ENCODE results near the gene PKHD1. TPM values are rescaled to one million over a fixed set of nuclear protein-coding genes. Genes with fewer than 3 reads are reported as not detected.

Gene PKHD1
- total RNA-seq, 1 experiment from 2014 or later = 3.4 TPM

DNA sequence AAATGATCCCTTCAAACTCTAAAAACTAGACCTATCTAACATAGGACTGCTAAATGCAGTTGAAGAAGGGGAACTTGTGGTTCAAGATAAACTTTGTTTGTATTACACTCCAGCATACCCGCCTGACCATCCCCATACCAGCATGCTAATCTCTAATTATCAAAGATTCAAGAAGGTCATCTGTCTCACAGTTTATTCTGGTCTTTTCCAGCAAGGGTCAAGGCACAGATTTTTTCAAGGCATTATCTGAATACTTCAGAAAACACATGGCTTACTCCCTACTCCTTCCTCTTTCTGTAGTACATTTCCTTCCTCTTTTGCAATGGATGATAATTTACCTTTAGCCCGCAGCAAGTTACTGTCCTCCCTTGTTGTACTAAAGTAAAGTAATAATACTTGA lies 174.1 kb downstream of the PKHD1 start:
- DNase-seq (ENCODE audit: low read depth) = no peak
- in situ Hi-C loops (cut with HindIII; ENCODE audit: low pct_unique_long_range_greater_than_20kb, low sequenced_read_pairs) = no loop called here

DNA sequence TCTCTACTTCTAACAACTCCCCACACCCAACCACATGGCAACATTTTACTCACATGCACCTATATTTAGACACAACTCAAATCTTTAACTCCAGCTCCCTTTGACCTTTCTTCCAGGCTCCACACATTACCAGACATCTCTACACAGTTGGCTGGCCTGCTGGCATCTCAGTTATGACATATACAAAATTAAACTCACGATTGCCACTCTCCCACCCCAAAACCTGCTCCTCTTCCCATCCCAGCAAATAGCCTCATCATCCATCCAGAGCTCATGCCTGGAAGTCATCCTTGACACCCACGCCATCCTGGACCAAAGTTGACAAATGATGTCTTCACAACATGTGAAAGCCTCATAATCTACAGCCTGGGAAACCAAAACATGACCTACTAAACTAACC lies 176.6 kb downstream of the PKHD1 start:
- DNase-seq (ENCODE audit: low read depth) = peak; percentile 86

DNA sequence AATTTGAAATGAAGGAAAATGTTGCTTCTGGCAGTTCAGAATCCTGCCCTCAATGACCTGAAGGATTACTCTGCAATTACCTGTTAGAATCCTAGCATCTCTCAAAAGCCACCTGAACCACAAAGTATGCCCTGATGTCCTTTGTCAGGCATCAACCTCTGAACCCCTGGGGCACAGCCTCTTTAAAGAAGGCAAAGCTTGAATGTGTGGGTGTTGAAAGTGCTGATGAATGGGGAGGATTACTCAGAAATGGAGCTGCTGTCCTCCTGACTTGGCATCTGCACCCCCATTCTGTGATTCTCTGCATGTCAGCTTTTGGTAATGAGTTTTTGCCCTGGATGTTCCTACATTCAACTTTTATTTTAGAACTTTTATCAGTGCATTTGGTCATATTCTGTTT lies 179.2 kb downstream of the PKHD1 start:
- no peak for DNase-seq (ENCODE audit: low read depth)
- in situ Hi-C loops (cut with HindIII; ENCODE audit: low pct_unique_long_range_greater_than_20kb, low sequenced_read_pairs) = no loop called here

More for the DNA sequence above, 176.6 kb downstream of the PKHD1 start:
- in situ Hi-C loops (cut with HindIII; ENCODE audit: low pct_unique_long_range_greater_than_20kb, low sequenced_read_pairs) = no loop called here

DNA sequence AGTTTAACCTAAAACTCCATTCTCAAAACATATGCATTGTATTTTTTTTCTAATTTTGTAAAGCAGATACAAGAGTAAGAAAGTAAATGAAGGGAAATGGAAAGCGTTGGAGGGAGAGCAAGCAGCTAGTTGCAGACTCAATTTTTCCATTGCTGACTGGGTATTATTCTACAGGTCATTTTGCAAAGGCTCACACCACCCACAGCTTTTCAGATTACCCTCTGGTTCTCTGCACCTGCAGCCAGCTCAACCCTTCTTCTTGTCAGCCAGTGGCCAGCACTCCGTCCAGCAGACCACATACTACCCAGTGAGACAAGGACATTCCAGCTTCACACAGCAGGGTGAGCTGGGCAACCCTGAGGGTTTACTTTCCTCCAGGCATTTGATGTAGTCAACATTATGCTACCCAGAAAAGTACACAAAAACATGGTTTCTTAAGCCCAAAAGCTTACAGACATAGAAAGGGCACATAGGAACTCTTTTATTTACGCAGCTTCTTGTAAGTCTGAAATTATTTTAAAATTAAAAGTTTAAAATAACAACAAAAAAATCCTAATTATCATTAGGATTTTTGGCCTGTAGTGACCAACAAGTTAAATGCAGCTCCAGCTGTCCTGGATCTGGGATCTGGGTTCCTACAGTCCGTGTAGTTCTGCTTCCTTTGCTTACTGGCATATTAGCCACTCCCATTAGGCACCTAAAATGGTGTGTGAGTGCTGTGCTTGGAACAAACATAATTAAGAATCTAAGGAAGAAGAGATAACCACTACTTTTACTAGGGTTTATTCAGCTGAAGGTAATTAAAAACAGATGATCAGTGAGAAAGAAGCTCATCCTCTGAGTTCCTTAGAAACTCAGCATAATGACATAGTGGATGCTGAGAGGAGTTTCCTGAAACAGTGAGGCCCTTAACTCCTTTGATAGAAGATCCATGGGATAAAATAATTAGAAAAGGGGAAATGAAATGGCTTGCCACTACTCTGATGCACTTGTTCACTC lies 185.3 kb downstream of the PKHD1 start:
- in situ Hi-C loops (cut with HindIII; ENCODE audit: low pct_unique_long_range_greater_than_20kb, low sequenced_read_pairs) = no loop called here
- no peak for DNase-seq (ENCODE audit: low read depth)

DNA sequence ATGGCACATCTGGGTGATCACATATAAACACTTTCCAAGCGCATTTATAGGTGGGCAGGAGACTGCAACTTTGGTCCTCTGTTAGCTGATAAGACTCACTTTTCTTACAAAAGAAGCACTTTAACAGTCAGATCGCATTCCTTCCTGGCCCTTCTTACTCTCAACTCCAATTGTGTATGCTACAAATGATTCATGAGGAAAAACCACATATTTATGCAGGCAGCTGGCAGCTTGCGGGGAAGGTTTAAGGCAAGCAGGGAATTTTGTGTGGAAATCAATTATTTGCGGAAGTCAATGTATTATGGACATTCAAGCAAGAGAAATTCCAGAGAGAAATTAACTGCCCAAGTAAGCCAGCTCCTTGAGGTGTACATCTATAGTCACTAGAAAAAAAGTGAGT lies 194.0 kb downstream of the PKHD1 start:
- in situ Hi-C loops (cut with HindIII; ENCODE audit: low pct_unique_long_range_greater_than_20kb, low sequenced_read_pairs) = no loop called here
- peak; percentile 8 for DNase-seq (ENCODE audit: low read depth)

DNA sequence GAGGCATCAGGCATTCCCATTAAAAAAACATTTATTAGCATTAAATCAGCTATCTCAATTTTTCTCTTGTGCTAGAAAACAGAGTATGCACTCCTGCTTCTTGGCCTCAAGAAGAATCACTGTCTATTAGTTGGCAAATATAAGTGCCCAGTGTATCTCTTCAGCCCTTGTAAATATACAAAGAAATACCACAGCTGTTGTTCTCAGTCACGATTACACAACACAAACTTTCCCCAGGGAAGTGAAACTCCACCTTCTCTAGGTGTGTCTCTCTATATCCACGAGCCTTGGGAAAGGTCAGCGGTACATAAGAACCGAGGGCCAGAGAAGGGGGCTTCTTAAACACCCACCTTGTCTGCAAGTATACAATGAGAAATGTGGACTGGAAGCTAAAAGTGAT lies 194.7 kb downstream of the PKHD1 start:
- DNase-seq (ENCODE audit: low read depth) = no peak
- in situ Hi-C loops (cut with HindIII; ENCODE audit: low pct_unique_long_range_greater_than_20kb, low sequenced_read_pairs) = no loop called here

DNA sequence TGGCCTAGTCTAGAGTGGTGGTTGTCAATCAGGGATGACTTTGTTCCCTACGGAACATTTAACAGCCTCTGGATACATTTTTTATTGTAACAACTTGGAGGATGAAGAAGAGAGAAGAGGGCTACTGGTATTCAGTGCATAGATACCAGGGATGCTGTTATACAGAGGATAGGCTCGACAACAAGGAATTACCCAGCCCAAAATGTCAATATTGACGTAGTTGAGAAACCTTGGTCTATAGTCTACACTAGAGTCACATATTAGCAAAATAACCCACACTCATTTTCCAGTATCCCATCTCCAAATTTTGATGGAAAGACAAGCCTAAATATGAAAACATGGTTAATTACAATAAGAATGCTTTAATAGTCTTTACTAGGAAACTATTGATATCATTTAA lies 195.1 kb downstream of the PKHD1 start:
- no peak for DNase-seq (ENCODE audit: low read depth)
- in situ Hi-C loops (cut with HindIII; ENCODE audit: low pct_unique_long_range_greater_than_20kb, low sequenced_read_pairs) = no loop called here

DNA sequence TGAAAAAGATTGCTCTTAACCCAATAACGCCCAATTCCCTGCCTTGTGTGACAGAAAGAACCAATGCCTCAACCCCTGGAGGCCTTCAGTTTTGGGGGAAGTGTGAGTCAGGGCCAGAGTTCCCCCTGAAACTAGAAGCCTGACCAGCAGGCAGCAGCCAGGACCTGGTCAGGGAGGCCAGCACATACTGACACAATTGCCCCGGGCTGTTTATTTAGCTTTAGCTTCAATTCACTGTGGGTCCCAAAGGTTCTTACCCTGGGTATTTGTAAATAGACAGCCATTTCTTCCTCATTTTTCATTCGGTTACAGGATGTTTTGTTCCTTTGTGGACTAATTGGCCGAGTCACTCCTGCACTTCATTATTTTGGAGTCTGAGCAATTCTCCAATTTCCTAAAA lies 195.6 kb downstream of the PKHD1 start:
- DNase-seq (ENCODE audit: low read depth) = no peak
- in situ Hi-C loops (cut with HindIII; ENCODE audit: low pct_unique_long_range_greater_than_20kb, low sequenced_read_pairs) = no loop called here

DNA sequence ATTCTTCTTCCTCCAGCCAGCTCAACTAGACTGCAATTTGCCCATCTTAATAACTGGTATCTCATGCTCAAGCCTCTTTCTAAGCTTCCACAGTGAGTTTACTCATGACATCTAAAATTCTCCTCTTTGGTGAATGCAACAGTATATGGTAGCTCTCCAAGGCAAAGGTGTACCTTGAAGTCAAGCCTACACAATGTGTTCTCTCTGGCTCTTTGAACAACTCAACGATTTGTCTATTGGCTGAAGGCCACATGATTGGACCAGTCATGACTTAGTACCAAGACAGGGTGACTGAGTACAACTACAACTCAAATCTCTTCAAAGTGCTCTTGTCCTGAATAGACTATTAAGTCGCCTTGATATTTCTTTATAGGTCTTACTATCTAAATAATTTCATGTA lies 199.6 kb downstream of the PKHD1 start:
- in situ Hi-C loops (cut with HindIII; ENCODE audit: low pct_unique_long_range_greater_than_20kb, low sequenced_read_pairs) = no loop called here
- no peak for DNase-seq (ENCODE audit: low read depth)

DNA sequence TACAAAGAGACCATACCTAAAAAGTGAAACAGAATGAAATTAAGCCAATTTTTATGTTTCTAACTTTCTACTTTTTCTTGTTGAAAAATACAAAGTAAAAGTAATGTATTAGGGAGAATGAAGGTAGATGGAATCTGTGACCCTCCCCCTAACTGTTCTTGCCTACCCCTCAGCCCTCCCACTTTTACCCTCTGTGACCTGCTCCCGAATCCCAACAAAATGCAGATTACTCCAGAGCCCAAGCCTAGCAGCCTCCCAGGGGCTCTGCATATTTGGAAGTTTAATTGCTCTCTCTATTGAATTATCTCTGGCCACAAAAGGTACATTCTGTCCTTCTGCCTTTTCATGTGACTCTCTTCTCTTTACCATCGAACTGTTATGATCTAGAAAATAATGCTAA lies 201.5 kb downstream of the PKHD1 start:
- no peak for DNase-seq (ENCODE audit: low read depth)
- in situ Hi-C loops (cut with HindIII; ENCODE audit: low pct_unique_long_range_greater_than_20kb, low sequenced_read_pairs) = no loop called here

DNA sequence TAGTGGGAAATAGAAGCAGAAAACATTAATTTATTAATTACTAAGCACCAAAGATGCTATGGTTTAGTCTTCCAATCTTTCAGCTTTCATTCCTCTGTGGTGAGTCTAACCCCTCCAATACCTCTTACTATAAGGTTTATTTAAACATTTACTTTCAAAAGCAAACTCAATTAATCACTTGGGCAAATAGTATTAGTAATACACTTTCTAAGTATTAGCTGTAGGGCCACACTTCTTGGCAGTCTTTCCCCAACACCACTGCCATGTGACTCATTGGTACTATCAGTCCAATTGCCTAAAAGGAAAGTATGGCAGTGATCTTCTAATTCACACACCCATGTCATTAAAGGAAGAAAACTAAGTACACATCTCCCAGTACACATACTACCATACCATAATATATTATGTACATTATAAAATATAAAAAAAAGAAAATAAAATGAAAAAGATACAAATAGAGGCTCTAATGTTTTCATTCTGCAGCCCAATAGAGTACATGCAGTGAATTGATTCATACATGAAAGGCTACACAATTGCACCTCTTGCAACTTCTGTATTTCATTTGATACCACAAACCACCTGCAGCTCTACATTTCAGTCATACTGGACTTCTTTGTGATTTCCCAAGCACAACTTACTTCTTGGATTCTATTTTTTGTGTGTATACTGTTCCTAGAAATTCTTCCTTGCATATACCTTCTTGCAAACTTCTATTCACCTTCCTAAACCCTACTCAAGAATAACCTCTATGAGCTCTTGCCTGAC lies 218.6 kb downstream of the PKHD1 start:
- in situ Hi-C loops (cut with HindIII; ENCODE audit: low pct_unique_long_range_greater_than_20kb, low sequenced_read_pairs) = no loop called here
- no peak for DNase-seq (ENCODE audit: low read depth)

DNA sequence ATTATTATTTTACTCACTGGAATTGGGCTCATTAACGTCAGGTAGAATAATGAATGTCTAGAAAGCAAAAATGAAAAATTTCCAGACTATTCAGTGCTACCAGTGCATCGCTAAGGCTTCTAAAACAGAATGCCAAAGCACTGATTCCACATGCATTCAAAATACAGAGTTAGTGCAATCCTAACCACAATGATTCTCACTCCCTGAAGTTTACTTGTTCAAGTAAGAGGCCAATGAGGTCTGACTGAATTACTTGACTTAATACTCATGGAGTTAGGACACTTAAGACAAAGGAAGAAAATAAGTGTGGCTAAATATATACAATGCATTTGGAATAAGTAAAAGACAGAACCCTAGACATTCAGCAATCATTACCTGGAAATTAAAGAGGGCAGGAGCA lies 220.5 kb downstream of the PKHD1 start:
- no peak for DNase-seq (ENCODE audit: low read depth)
- in situ Hi-C loops (cut with HindIII; ENCODE audit: low pct_unique_long_range_greater_than_20kb, low sequenced_read_pairs) = no loop called here

DNA sequence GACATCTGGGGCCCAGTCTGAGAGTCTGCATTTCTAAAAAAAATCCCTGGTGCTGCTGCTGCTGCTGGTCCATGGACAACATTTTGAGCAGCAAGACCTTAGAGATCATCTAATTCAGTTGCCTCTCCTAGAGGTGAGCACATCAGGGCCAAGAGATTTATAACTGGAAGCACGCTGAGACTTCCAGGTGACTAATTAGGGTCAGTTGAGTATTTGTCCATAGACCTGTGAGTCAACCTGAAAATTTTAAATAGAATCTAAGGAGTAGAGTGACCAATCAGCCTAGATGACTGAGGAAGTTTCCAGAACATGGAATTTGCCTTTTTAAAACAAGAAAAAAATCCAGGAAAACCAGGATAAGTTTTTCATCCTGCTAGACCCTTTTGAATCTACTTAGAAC lies 221.4 kb downstream of the PKHD1 start:
- no peak for DNase-seq (ENCODE audit: low read depth)
- in situ Hi-C loops (cut with HindIII; ENCODE audit: low pct_unique_long_range_greater_than_20kb, low sequenced_read_pairs) = no loop called here

DNA sequence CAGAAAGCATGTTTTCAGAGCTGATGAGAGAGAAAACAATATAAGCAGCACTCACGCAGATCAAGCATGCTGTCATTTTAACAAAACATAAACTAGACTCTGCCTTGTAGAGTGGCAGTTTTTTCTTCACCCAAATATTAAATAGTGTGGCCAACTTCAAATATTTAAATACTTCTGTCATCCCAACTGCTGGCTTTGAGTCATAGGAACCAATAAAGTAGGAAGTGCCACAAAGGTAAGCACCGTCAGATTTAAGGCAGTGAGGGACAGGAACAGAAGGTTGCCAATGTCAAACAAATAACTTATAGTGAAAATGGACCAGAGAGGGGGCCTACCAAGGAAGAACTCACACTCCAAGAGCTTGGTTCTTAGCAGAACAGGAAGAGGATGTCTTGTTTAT lies 222.2 kb downstream of the PKHD1 start:
- in situ Hi-C loops (cut with HindIII; ENCODE audit: low pct_unique_long_range_greater_than_20kb, low sequenced_read_pairs) = no loop called here
- DNase-seq (ENCODE audit: low read depth) = no peak

DNA sequence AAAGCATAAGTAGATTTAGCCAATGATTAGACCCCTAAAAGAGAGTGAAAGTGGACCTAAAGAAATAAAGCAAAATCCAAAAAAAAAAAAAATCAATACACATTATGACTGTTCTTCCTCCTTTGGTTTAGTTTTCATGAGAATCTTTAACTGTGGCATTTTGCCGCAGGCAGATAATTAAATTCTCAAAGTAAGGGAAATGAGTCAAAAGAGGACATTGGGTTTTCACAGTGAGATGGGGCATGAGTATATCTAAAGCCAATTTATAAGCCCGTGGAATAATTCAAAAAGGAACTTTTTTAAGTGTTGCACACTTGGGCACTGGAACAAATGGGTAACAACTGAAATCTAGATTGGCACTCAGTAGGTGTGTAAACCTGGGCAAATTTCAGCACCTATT lies 230.3 kb downstream of the PKHD1 start:
- no peak for DNase-seq (ENCODE audit: low read depth)
- in situ Hi-C loops (cut with HindIII; ENCODE audit: low pct_unique_long_range_greater_than_20kb, low sequenced_read_pairs) = no loop called here

DNA sequence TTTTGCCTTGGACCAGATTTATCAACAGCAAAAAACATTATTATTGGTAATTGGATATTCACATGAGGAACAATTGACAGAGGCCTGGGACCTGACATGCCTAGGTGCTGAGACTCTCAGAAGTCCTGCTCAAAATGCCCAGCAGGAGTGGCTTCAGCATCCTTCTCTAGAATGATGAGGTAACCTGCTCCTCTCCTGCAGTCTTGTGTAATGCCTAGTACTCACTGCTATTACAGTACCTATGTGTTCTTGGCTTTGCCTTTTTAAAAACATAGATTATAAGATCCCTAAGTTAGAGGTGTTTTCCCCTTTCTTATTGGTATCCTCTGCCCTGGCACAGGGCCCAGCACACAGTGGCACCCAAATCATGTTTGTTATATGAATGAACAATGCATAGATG lies 230.9 kb downstream of the PKHD1 start:
- in situ Hi-C loops (cut with HindIII; ENCODE audit: low pct_unique_long_range_greater_than_20kb, low sequenced_read_pairs) = no loop called here
- DNase-seq (ENCODE audit: low read depth) = no peak

DNA sequence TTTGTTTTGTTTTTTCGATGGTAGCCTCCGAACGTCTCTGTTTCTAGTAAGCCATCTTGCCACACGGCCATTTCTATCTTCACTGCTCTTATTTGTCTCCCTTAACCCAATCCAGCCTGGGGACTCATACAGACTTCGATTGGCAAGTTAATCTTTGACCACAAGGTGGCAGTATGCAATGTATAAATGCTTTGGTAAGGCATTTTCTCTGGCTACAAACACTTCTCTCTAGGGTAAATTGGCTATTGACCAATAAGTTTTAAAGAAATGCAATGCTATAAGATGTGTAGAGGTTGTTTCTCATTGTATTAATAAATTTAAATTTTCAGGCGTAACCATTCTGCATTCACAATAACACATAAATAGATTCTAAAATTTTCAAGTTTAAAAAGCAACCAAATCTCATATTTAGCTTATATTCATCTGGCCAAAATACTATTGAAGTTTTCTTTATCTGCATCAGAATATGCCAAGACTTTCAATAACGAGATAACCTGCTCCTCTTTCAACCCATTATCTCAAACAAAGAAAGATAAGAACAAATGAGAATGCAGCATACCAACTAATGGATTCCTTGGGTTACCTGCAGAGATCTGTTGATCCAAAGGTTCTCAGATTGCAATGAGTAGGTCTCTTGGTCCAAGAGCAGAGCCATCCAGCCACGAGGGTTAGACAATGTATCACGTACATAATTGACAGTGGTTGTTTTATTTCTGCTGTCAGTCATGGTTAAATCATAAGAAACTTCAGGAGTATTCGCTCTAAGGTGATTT lies 231.9 kb downstream of the PKHD1 start:
- in situ Hi-C loops (cut with HindIII; ENCODE audit: low pct_unique_long_range_greater_than_20kb, low sequenced_read_pairs) = no loop called here
- peak; percentile 53 for DNase-seq (ENCODE audit: low read depth)

DNA sequence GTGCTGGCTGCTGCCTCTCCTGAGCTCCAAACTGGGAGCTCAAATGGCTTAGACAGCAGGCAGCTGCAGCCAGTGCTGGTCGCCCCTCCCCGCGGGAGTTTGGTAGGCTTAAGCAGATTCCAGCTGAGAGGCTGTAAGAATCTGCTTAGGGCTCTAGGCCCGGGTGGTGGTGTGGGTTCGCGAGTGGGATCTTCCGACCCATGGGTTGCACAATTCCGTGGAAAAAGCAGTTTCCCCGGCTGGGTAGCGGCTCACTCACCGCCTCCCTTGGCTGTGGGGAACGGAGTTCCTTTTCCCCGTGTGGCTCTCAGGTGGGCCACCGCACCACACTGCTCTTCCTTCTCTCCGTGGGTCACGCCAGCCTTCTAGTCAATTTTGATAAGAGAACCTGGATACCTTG lies 232.5 kb downstream of the PKHD1 start:
- in situ Hi-C loops (cut with HindIII; ENCODE audit: low pct_unique_long_range_greater_than_20kb, low sequenced_read_pairs) = no loop called here

DNA sequence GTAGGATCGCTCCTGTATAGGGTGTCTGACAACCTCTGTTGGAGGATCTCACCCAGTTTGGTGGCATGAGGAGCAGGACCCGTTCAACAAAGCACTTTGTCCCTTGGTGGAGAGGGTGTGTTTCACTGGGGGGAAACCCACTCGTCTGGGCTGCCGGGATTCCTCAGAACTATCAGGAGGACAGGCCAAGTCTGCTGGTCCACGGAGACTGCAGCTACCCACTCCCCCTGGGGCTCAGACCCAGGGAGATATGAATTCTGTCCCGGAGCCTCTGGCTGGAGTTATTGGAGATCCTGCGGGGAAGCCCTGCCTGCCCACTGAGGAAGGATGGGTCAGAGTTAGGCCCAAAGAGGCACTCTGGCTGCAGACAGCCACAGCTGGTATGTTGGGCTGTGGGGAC lies 233.1 kb downstream of the PKHD1 start:
- in situ Hi-C loops (cut with HindIII; ENCODE audit: low pct_unique_long_range_greater_than_20kb, low sequenced_read_pairs) = no loop called here
- no peak for DNase-seq (ENCODE audit: low read depth)

More for the DNA sequence above, 232.5 kb downstream of the PKHD1 start:
- no peak for DNase-seq (ENCODE audit: low read depth)

Data from Caki2 (cell line).